Ovary (tissue), 9 donors: ENCODE measurements around the gene TMEM86B. TPM values are rescaled to one million over a fixed set of nuclear protein-coding genes. Genes with fewer than 3 reads are reported as not detected.

Experiments used
- DNase-seq, 5 donors: peaks; one replicate each; pipeline ENCODE4 v3.0.0-alpha.2; 2019 to 2020
- H3K27ac ChIP-seq, 2 donors: fragments of 200-600 bp; one replicate each; pipeline versions ENCODE4 v1.5.1 to v1.8.0; 2019 to 2022
- H3K27me3 ChIP-seq: fragments of 200-600 bp; one replicate; pipeline ENCODE4 v1.8.0; 2022
- H3K36me3 ChIP-seq: fragments of 200-600 bp; sonication (generic); one replicate; pipeline ENCODE4 v1.5.1; 2019
- H3K4me1 ChIP-seq: one replicate; pipeline ENCODE4 v1.8.1; 2013; ENCODE audit warnings: mild to moderate bottlenecking, moderate library complexity; ENCODE audit not compliant: insufficient read depth
- H3K4me3 ChIP-seq: fragments of 200-600 bp; sonication (generic); one replicate; pipeline ENCODE4 v1.5.1; 2017
- H3K9me3 ChIP-seq, 2 donors: fragments of 200-600 bp in 1 of 2; sonication (generic) in 1 of 2; one replicate each; pipeline versions ENCODE4 v1.5.1 to v1.8.1; 2013 to 2019; ENCODE audit warnings: mild to moderate bottlenecking in 1 of 2, moderate library complexity in 1 of 2
- EP300 ChIP-seq: sonication (generic); formaldehyde crosslinking; IDR thresholded peaks from one replicate; pipeline ENCODE4 v1.6.1; 2017; ENCODE audit warnings: antibody characterized with exemption
- POLR2A ChIP-seq: fragments of 450-650 bp; IDR thresholded peaks from one replicate; pipeline ENCODE4 v1.6.1; 2017; ENCODE audit warnings: antibody characterized with exemption, mild to moderate bottlenecking, moderate library complexity
- WGBS, 3 donors: extraction: QIAGEN DNeasy Blood & Tissue Kit in 1 of 3; methylation state at CpG; one replicate each; pipeline versions ENCODE4 v1.1.5 to v1.1.7; 2013 to 2017; 5-methylcytosine and 5-hydroxymethylcytosine counted together
- intact Hi-C, 4 donors: fragments of 100-400 bp; cut with DNase I; formaldehyde crosslinking; loops; one replicate each; pipeline versions ENCODE4 v1.11.0 to v1.15.1; 2022 to 2023
- polyA plus RNA-seq, 2 donors: library from polyadenylated mRNA; stranded (reverse); fragments of 200-250 nt in 1 of 2; fragments of 350-450 nt in 1 of 2; fragmentation: Illumina TruSeq in 1 of 2; extraction: RNeasy Lipid Tissue Mini Kit (QIAGEN cat#74804) in 1 of 2; gene quantifications; one replicate each; pipeline ENCODE4 v1.2.3, GENCODE V29; 2013 to 2014
- total RNA-seq, 7 donors: library from RNA; depleted of rRNA in 2 of 7; stranded (reverse); fragments of >200 nt in 2 of 7; fragmentation: NEBNext Ultra II Directional in 3 of 7; extraction: Animal tissue kit (Norgen Biotek cat#: 25700) in 3 of 7; gene quantifications; one replicate each; pipeline versions ENCODE4 v1.1.0 to v1.2.4, GENCODE V29; 2016 to 2023
- TF ChIP-seq, protein P1 (sequence below), 3 donors: fragments of 450-650 bp in 2 of 3; fragments of 200-600 bp in 1 of 3; IDR thresholded peaks; one replicate each; pipeline versions ENCODE4 v1.5.1 to v1.8.0; 2016 to 2022; ENCODE audit warnings: antibody characterized with exemption in 3 of 3, mild to moderate bottlenecking in 1 of 3
- donor health status: DM: no; HTN: no; CAD: no; lungs with moderate emphysema.
- donor health status: DM: no; HTN: no; CAD: no.
- donor health status: Bipolar disorder and iron deficiency.
- donor health status: DM: yes; HTN: yes; CAD: no.
- donor health status: DM: no; HTN: no; CAD: no.
- donor health status: DM: yes; HTN: yes; CAD: no.

The TMEM86B gene
- total and polyA plus RNA-seq, 9 donors: 2.6 to 4.9 (median 3.4) TPM; not detected in 1

DNA sequence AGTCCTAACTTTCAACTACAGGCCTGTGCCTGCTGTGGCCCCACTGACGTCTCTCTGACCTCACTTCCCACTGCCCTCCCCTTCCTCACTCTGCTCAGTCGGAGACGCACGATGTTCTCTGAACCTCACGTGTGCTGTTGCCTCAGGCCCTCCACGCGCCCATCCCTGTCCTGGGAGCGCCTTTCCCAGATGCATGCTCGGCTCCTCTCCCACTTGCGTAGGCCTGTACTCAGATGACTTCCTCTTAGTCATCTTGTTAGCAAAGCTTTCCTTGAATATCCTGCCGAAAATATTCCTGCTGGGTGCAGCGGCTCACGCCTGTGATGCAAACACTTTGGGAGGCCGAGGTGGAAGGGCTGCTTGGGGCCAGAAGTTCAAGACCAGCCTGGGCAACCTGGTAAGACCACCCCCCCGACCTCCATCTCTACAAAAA, 39.1 kb downstream of the TMEM86B start:
- DNase-seq: no peak
- WGBS, 3 donors: 63 to 67% (median 64%) methylated on average over 15 of the region's 15 CpGs
- intact Hi-C loops: no loop called here
- Histone ChIP-seq H3K9me3 (no peaks in the 10 kb centered on the region), H3K27me3 (no peaks in the 10 kb centered on the region), H3K36me3 (no peaks in the 10 kb centered on the region), H3K4me1 (no peaks in the 10 kb centered on the region), H3K27ac (no peak overlapping the region), H3K4me3 (no peak overlapping the region)
- no peak for TF ChIP-seq EP300
- TF ChIP-seq, protein P1, sequence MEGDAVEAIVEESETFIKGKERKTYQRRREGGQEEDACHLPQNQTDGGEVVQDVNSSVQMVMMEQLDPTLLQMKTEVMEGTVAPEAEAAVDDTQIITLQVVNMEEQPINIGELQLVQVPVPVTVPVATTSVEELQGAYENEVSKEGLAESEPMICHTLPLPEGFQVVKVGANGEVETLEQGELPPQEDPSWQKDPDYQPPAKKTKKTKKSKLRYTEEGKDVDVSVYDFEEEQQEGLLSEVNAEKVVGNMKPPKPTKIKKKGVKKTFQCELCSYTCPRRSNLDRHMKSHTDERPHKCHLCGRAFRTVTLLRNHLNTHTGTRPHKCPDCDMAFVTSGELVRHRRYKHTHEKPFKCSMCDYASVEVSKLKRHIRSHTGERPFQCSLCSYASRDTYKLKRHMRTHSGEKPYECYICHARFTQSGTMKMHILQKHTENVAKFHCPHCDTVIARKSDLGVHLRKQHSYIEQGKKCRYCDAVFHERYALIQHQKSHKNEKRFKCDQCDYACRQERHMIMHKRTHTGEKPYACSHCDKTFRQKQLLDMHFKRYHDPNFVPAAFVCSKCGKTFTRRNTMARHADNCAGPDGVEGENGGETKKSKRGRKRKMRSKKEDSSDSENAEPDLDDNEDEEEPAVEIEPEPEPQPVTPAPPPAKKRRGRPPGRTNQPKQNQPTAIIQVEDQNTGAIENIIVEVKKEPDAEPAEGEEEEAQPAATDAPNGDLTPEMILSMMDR (IDR thresholded peaks at IDR 0.05): no peak
- TF ChIP-seq POLR2A: no peak

GRCh38 chr19:55188625-55189024, 39.9 kb downstream of the TMEM86B start:
- intact Hi-C loops: no loop called here
- no peak overlapping the region for H3K4me3 ChIP-seq
- TF ChIP-seq, protein P1 (IDR thresholded peaks at IDR 0.05): no peak
- TF ChIP-seq EP300: no peak
- TF ChIP-seq POLR2A: no peak
- no peaks in the 10 kb centered on the region for H3K27me3 ChIP-seq
- no peaks in the 10 kb centered on the region for H3K4me1 ChIP-seq
- 57 to 60% (median 58%) methylated on average over 8 of the region's 8 CpGs for WGBS, 3 donors
- no peak overlapping the region for H3K27ac ChIP-seq
- no peaks in the 10 kb centered on the region for H3K36me3 ChIP-seq
- no peaks in the 10 kb centered on the region for H3K9me3 ChIP-seq
- no peak for DNase-seq

DNA sequence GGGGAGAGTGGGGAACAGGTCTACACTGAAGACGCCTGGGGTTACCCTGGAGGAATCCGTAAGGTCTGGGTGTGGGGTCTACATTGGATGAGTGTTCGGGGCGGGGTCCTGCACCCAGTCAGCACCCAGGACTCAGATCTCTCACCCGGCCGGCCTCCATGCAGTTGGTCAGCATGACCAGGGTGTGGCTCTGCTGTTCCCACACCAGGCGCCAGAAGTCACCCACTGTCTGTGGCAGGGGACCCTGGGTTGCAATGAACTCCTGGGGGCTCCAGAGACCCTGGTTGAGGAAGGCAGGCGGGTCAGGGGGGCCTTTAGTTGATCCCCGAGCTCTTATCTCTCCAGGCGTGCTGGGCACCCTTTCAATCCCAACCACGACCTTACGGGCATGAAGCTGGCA, 42.5 kb downstream of the TMEM86B start:
- no peak overlapping the region for H3K4me3 ChIP-seq
- intact Hi-C loops: no loop called here
- H3K27ac ChIP-seq: no peak overlapping the region
- H3K27me3 ChIP-seq: no peaks in the 10 kb centered on the region
- no peak for TF ChIP-seq EP300
- TF ChIP-seq POLR2A: no peak
- TF ChIP-seq, protein P1 (IDR thresholded peaks at IDR 0.05): no peak
- H3K9me3 ChIP-seq: no peaks in the 10 kb centered on the region
- DNase-seq: no peak
- WGBS, 3 donors: 72 to 80% (median 78%) methylated on average over 11 to 12 of the region's 12 CpGs
- no peaks in the 10 kb centered on the region for H3K4me1 ChIP-seq
- no peaks in the 10 kb centered on the region for H3K36me3 ChIP-seq

DNA sequence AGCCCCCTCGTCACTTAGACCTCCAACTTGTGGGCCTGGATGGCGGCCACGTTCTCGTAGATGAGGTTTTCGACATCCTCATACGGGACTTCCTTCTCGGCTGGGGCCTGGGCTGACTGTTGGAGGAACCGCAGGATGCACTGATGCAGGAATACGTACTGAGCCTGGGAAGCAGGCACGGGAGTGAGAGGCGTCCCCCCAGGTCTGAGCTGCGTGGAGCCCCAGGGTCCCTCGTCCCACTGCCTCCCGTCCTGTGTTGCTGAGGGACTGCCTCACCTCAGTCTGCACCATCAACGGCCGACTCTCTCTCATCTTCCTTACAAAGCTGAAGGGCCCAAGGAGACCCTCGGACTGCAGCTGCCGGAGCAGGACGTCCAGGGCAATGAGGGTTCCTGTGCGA, 46.8 kb downstream of the TMEM86B start:
- Histone ChIP-seq H3K27ac (no peak overlapping the region), H3K27me3 (peaks cover 5% of the 10 kb centered on the region), H3K36me3 (no peaks in the 10 kb centered on the region), H3K4me1 (peaks cover 9% of the 10 kb centered on the region), H3K9me3 (no peaks in the 10 kb centered on the region), H3K4me3 (no peak overlapping the region)
- TF ChIP-seq POLR2A: no peak
- TF ChIP-seq EP300: no peak
- TF ChIP-seq, protein P1 (IDR thresholded peaks at IDR 0.05): no peak
- DNase-seq: no peak
- 71 to 72% (median 71%) methylated on average over 20 of the region's 20 CpGs for WGBS, 3 donors
- intact Hi-C loops: no loop called here
